Measurements from ENCODE around the gene CAMK2N1.

DNA sequence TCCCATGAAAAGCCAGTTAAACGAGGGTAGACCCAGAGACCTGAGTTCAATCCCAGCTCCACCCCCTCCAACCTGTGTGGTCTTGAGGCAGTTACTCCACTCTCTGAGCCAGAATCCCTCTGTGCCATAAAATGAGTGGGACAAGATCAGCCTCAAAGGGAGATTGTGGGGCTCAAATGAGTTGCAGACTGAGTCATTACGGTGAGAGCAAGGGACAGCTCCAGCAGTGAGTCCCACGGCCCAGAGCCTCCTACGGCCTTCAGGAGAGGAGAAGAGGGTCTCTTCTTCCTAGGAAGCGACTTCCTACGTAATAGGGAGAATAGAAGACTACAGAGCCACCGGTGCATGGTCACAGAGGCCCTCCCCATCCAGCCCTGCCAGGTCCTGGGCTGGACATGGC lies 6.7 kb upstream of the CAMK2N1 start:
- TF ChIP-seq, protein P1, sequence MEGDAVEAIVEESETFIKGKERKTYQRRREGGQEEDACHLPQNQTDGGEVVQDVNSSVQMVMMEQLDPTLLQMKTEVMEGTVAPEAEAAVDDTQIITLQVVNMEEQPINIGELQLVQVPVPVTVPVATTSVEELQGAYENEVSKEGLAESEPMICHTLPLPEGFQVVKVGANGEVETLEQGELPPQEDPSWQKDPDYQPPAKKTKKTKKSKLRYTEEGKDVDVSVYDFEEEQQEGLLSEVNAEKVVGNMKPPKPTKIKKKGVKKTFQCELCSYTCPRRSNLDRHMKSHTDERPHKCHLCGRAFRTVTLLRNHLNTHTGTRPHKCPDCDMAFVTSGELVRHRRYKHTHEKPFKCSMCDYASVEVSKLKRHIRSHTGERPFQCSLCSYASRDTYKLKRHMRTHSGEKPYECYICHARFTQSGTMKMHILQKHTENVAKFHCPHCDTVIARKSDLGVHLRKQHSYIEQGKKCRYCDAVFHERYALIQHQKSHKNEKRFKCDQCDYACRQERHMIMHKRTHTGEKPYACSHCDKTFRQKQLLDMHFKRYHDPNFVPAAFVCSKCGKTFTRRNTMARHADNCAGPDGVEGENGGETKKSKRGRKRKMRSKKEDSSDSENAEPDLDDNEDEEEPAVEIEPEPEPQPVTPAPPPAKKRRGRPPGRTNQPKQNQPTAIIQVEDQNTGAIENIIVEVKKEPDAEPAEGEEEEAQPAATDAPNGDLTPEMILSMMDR (IDR thresholded peaks at IDR 0.05; ENCODE audit: insufficient read depth, low read length, poor library complexity, severe bottlenecking) = no peak
- TF ChIP-seq EZH2phosphoT487 (conservative IDR thresholded peaks at IDR 0.05; ENCODE audit: low read length) = no peak

Data from SU-DHL-6 (cell line).